ENCODE measurements around the gene CRB1. TPM values are rescaled to one million over a fixed set of nuclear protein-coding genes. Genes with fewer than 3 reads are reported as not detected.

Gene CRB1
- total and polyA plus RNA-seq, 4 donors, result 0.03 to 0.55 (median 0.30) TPM

- no peak overlapping the region for H3K27ac ChIP-seq (ENCODE audit: low read depth in 1 of 2, low read length in 1 of 2)
- H3K4me1 ChIP-seq (ENCODE audit: control insufficient read depth in 5 of 5, insufficient read depth in 5 of 5, low read length in 5 of 5), result no peaks in the 10 kb centered on the region
- H3K27me3 ChIP-seq (ENCODE audit: control insufficient read depth in 3 of 3, insufficient read depth in 3 of 3, low read length in 2 of 3), result no peaks in the 10 kb centered on the region
- H3K9ac ChIP-seq (ENCODE audit: insufficient read depth in 1 of 2, low read length in 2 of 2), result no peak overlapping the region
- DNase-seq, result no peak
- TF ChIP-seq CTCF (IDR thresholded peaks at IDR 0.05; ENCODE audit: control extremely low read depth, extremely low read depth), result no peak
- no peak overlapping the region for H3K4me3 ChIP-seq
- WGBS, 2 donors, result 93 to 96% methylated on average over 39 of the region's 39 CpGs
- no peaks in the 10 kb centered on the region for H3K36me3 ChIP-seq (ENCODE audit: control insufficient read depth in 4 of 4, insufficient read depth in 4 of 4, low read length in 4 of 4)
- no peaks in the 10 kb centered on the region for H3K9me3 ChIP-seq (ENCODE audit: control insufficient read depth in 4 of 4, insufficient read depth in 3 of 4, low read length in 3 of 4)
- ATAC-seq (ENCODE audit: insufficient read depth, low FRiP score), result no peak
Observed at GRCh38 chr1:197355248-197355995, 87.4 kb downstream of the CRB1 start.

- H3K9ac ChIP-seq (ENCODE audit: insufficient read depth in 1 of 2, low read length in 2 of 2), result no peak overlapping the region
- H3K4me3 ChIP-seq, result no peak overlapping the region
- H3K4me1 ChIP-seq (ENCODE audit: control insufficient read depth in 5 of 5, insufficient read depth in 5 of 5, low read length in 5 of 5), result no peaks in the 10 kb centered on the region
- no peaks in the 10 kb centered on the region for H3K9me3 ChIP-seq (ENCODE audit: control insufficient read depth in 4 of 4, insufficient read depth in 3 of 4, low read length in 3 of 4)
- whole genome bisulfite sequencing, 2 donors, result 59 to 77% methylated on average over 5 of the region's 5 CpGs
- TF ChIP-seq CTCF (IDR thresholded peaks at IDR 0.05; ENCODE audit: control extremely low read depth, extremely low read depth), result peak; percentile 25
- no peaks in the 10 kb centered on the region for H3K36me3 ChIP-seq (ENCODE audit: control insufficient read depth in 4 of 4, insufficient read depth in 4 of 4, low read length in 4 of 4)
- no peak overlapping the region for H3K27ac ChIP-seq (ENCODE audit: low read depth in 1 of 2, low read length in 1 of 2)
- peak; percentile 70 for ATAC-seq (ENCODE audit: insufficient read depth, low FRiP score)
- H3K27me3 ChIP-seq (ENCODE audit: control insufficient read depth in 3 of 3, insufficient read depth in 3 of 3, low read length in 2 of 3), result no peaks in the 10 kb centered on the region
- peak in 2 of 3 donors; percentile 40 to 55 for DNase-seq
Observed at GRCh38 chr1:197356723-197357533, 88.9 kb downstream of the CRB1 start.

- no peak for ATAC-seq (ENCODE audit: insufficient read depth, low FRiP score)
- H3K4me1 ChIP-seq (ENCODE audit: control insufficient read depth in 5 of 5, insufficient read depth in 5 of 5, low read length in 5 of 5), result no peaks in the 10 kb centered on the region
Observed at GRCh38 chr1:197358959-197359358, 90.9 kb downstream of the CRB1 start.

More at GRCh38 chr1:197358959-197359358, 90.9 kb downstream of the CRB1 start:
- DNase-seq, result no peak
- Histone ChIP-seq H3K27ac (ENCODE audit: low read depth in 1 of 2, low read length in 1 of 2) (no peak overlapping the region), H3K9ac (ENCODE audit: insufficient read depth in 1 of 2, low read length in 2 of 2) (no peak overlapping the region), H3K9me3 (ENCODE audit: control insufficient read depth in 4 of 4, insufficient read depth in 3 of 4, low read length in 3 of 4) (peaks cover 0 to 1% (median 0%) of the 10 kb centered on the region in 4 donors), H3K4me3 (no peak overlapping the region), H3K27me3 (ENCODE audit: control insufficient read depth in 3 of 3, insufficient read depth in 3 of 3, low read length in 2 of 3) (no peaks in the 10 kb centered on the region), H3K36me3 (ENCODE audit: control insufficient read depth in 4 of 4, insufficient read depth in 4 of 4, low read length in 4 of 4) (no peaks in the 10 kb centered on the region)
- TF ChIP-seq CTCF (IDR thresholded peaks at IDR 0.05; ENCODE audit: control extremely low read depth, extremely low read depth), result no peak
- WGBS, 2 donors, result 56 to 92% methylated on average over 1 of the region's 1 CpG

All from lung (tissue), 12 donors.